GM19238 (cell line): ENCODE measurements around the gene MGA.

Experiments used
- DNase-seq: peaks from one replicate; pipeline ENCODE4 v3.0.0; 2011; ENCODE audit warnings: low spot score; ENCODE audit not compliant: insufficient read length

Gene MGA

DNA sequence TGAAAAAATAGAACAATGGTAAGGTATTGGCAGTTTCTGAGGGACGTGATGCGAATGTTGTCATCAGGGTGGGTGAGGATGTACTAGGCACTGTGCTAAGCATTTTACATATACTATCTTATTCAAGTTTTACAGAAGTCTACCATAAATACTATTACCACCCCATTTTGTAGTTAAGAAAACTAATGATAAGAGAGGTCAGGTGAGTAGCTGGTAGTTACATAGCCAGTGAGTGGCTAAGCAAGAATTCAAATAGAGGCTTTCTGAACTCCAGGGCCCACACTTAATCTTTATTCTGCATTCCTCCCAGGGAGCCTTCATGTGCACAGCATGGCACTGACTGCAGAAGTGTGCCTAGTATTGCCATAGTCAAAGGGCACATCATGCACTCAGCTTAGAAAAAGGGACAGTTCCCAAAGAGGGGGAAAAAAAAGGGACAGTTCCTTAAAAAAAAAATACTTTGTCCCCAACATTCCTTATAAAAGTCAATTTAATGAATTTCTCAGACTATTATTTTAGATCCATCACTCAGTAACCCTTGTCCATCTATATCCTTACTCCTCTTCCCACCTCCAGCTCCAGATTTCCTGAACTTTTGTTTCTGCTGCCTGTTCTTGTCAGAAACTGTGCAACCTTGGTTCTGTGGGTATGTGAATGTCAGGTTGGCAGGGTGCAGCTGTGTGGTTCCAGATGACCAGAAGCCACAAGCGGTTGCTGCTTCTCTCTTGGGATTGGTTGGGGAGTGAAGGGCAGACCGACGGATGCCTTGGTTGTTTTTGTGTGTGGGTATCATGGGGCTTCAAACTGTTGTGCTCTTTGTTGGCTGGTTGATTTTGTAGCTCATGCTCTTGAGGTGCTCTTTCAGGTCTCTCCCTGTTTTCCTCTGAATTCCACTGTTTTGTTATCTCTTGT, 122.4 kb downstream of the MGA start:
- no peak for DNase-seq

DNA sequence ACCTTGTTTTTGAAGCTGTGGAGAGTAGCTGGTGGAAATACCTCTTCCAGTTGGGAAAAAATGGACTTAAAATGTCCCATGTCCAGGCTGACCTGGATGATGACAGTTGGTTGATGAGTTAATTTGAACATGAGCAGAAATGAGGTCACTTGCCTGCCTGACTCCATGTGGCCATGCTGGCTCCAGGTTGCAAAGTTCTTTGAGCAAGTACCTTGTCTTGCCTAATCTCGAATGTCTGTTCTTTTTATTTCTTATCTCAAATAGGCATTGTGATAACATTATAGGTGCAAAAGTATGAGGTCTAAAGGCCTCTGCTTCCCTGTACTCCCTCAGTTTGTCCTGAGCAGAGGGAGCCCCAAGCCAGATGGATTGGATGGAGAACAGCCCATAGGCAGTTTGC, 123.1 kb downstream of the MGA start:
- no peak for DNase-seq

DNA sequence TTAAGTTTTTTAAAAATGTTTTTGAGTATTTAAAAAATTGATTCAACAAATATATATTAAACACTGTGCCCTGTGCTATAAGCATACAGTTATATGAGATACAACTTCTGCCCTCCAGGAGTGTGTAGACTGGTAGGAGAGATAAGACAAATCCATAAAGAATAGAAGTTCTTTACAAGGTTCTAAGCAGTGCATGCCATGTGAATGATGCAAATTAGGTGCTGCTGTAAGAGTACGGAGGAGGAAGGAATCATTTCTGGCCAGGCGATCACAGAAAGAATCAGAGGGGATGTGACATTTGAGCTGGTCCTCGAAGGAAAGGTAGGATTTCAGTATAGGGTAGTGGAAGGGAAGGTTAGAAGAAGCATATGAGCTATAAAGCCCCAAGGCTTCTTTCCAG, 128.1 kb downstream of the MGA start:
- DNase-seq = no peak

DNA sequence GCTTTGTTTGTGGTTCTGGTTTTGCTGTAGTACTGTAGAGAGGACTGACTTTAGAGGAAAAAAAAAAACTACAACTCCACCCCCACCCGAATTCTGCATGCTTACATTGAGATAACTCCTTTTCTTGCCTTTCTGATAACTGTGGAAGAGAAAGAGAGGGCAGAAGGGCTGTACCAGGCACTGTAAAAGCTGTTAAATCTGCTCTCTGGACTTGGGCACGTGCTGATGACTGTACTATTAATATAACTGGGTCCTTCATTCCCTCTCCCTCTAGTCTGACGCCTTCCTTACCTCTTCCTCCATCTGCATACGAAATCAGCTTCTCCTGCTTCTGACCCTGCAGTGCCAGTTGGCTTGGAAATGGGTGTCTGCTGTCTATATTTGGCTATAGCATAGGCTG, 129.0 kb downstream of the MGA start:
- no peak for DNase-seq

DNA sequence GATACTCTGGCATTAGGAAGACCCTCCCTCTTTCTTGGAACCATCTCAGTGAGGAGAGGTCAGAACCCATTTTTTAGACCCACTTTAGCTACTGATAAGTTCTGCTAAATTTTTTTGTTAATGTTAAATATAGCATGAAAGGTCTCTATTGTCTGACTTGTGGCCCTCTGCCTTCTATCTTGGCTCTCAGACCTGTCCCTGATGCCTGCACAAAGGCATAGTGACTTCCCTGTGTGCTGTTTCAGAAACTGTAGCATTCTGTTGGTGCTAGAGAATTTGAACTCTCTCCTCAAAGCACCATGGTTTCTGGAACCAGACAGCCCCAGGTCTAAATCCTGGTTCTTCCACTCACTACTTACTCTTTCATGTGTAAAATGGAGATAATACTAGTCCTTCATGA, 129.5 kb downstream of the MGA start:
- DNase-seq = no peak

DNA sequence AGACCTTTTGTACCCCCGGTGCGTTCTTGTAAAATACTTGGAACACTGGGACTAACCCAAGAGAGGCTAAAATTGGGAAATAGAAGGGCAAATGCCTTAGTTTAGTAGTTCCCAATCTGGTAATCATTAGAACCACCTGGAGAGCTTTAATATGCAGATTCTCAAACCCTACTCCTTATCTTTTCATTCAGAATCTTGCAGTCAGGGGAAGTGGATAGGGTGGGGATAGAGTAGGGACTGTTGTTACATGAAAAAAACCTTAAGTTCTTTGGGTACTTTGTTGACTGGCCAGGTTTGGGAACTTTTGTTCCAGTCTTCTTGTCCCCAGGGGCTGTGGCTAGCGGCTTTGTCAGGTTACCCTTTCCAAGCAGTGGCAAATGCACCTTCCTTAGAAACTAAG, 130.0 kb downstream of the MGA start:
- DNase-seq = no peak

DNA sequence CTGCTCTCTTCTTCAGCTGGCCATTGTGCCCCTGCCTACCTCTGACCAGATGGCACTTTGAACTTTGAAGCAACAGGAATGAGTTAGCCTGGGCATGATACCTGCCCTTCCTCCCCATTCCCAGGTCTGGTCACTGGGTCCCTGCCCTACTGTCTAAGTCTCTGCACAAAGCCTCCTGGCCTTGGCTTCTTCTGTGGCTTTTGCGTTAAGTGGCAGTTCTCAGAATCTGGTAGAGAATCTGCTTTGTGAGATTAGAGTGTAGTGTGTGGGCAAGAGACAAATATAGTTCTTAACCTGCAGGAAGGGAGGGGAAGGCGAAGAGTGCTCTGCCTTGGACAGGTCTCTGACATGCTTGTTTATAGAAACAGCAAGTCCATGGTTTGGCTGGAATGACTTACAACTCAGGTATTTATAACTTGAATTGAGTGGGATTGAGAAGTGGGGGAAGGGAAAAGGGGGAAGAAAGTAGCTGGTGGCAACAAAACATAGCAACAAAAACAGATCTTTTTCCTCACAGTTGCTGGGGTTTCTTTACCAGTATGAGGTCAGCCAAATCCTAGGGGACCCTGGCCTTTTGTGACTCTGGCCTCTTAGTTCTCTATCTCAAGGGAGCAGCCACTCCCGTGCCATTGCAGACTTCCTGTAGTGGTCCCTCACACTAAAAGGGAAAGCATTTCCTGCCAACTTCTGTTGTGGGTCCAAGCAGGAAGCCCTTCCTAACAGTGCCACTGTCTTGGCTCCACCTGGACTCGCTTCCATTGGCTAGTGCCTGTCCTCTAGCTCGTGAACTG, 130.7 kb downstream of the MGA start:
- DNase-seq = no peak

DNA sequence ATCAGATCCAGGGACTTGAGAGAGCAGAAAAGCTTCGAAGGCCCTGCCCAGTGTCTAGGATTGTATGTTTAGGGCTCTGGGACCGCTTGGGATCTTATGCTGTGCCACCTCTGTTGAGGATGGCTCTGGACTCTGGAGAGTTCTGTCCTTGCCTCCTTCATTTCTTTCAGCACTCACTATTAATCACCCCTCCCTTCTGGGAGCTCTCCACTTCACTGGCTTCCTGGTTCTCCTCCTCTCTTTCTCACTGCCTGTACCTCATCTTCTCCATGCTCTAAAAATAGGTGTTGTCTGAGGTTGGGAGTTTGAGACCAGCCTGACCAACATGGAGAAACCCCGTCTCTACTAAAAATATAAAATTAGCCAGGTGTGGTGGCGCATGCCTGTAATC, 131.3 kb downstream of the MGA start:
- DNase-seq = no peak

DNA sequence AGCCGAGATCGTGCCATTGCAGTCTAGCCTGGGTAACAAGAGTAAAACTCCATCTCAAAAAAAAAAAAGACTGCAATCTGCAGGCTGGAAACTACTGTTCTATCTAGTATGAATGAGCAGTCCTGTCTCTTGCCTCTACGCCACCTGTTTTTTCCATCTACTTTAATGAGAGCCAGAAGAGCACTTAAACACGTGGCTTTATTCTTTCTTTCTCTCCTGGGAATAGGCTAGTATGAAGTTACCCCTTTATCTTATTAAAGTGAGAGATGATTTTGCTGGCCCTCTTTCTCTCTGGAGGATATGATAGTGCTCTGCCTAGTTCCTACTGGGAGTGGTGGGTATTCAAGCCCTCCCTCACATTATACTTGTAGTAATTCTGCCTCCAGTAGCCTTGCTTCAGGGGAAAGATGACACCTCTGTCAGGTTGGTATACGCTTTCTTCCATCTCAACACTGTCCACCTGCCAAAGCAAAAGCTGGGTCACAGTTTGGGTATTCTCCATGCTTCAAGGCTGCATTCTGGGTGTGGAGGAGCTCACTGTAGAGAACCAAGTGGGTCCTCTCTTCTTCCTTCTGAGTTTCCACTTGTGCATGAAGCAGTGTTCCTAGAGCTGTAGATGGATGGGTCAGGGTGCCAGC, 131.9 kb downstream of the MGA start:
- DNase-seq = no peak

DNA sequence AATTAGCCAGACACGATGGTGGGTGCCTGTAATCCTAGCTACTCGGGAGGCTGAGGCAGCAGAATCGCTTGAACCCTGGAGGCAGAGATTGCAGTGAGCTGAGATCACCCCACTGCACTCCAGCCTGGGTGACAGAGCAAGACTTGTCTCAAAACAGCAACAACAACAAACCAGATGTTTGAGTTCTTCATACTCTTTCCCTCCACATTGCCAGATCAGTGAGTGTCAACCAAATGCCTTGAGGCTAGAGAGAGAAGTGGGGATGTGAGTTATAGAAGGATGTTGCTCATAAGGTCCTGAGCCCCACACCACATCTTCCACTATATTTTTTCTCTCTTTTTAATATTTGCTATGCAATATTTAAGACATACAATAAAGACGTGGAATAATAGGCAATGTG, 133.9 kb downstream of the MGA start:
- DNase-seq = no peak

DNA sequence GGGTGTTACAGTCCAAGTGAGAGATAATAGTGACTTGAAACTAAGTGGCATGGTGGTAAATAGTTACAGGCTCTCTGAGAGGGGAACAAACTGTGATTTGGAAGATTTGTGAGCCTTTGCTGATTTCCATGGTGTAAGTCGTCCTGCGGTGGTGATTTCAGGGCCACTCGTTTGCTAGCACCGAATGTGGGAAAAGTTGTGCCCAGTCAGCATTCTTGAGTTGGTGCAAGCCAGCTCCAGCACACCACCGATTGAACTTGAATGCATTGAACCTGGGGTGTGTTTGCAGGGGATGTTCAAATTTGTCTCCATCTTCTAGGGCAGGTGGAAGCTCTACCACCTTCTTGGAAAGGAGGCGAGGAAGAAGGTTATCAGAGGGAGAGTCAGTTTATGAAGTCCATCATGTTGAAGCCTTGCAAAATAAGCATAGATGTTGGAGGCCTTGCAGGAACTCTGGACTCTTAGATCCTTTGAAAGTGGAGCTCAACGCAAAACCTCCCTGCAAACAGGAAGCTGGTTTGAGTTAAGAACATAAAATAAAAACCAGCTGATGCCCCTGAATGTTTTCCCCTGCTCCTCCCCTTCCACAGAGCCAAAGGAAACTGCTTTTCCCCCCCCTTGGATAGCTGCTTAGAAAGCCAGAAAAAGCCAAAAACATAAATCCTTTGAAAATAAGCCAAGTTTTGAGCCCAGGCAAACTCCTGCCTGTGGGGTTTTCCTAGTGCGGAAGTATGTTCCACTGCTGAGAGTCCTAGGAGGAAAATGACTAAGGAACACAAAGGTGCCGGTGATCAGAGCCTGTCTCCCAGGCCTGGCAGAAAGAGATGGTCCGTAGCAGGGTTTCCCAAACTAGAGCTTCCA, 136.0 kb downstream of the MGA start:
- DNase-seq = no peak

DNA sequence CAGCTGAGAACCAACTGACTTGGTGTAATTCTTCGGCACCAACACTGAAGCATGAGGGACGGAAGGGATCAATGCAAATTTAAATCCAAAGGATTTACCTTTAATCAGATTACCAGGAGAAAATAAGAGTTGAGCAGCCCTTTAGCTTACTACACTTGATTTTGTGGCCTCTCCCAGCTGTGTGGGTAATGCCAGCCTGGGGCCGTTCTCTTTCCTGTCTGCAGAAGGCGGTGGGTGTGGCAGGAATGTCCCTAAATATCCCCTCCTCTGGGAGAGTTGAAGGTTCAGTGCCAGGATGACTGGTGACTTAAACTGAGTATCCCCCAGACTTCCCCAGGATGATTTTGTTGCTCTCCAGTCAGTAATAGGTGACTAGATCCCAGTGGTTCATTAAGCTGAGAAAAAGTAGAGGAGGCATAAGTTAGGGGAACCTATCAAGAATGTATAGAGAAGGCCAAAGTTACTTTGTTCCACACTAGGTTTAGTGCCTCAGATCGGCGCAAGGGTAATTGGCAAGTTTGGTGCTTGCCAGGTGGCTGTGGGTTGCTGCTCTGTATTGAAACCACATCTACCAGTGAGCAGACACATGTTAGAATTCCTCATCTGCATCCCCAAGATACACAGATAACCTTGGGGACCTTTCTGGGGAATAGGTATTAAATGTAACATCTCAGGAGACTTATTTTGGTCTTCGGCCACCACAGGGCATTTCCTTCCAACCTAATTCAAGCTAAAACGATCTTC, 137.2 kb downstream of the MGA start:
- DNase-seq = no peak

DNA sequence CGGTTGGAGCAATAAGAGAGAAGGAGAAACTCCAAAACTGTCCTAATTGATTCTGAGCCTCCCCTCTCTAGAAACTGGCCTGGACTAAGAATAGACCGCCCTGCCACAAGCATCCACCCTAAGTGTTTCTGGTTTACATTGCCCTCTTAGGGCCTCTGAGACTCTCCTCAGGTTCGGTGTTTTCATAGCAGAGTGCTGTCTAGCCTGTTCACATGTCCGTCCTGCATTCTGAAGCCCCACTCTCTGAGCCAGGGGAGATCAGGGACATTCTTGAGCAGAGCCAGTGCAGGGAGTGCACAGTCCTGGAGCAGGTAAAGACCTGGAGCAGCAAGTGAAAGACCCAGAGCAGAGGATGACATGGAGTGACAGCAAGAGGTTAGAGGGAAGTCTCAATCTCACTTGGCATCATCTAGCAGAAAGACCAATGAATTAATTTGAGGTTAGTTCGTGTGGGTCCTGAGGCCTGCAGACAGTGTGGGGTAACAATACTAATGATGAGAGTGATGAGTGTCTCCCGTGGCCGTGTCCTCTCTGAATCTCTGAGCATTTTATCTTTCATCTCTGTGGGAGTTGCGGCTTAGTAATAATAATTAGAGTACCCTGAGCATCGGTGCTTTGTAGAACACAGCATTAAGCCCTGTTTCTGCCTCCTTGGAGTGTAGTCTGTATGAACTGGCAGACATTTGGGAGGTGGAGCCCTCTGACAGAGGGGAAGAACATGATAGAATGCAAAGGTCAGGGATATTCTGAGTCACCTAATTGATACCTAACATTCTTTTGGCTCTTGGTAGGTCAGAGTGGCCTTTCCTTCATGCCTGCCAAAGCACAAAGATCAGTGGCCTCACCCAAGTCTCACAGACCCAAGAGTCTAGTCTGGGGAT, 138.6 kb downstream of the MGA start:
- no peak for DNase-seq

DNA sequence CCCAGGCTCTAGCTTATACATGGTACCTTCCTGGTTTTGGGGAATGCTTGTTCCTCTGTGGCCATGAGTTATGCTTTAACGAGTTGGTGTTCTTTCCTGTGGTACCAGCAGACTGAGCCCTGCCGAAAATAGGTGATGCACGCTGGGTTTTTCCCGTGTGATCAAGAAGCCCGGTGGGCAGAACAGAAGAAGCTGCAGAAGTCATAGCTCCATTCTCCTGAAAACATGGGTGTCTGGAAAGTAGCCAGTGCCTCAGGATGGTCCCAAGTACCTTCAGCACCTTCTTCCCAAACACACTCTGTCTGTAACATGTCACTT, 139.2 kb downstream of the MGA start:
- DNase-seq = no peak

DNA sequence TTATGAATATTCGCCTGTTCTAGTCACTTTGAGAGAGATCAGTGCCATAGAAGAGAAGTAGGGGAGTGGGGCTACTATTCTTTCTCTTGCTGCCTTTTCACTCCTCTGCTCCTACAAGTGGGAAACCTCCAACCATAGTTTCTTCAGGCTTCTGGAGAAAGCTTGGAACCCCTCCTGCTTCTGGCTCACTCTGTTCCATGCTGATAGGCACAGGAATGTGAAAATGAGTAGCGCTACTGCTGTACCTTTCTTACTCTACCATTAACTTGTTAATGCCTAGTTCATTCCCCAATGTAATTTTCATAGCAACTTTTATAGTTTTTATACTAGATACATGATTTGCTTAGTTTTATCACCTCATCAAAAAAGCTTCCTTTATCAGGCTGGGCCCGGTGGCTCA, 141.0 kb downstream of the MGA start:
- DNase-seq = no peak

DNA sequence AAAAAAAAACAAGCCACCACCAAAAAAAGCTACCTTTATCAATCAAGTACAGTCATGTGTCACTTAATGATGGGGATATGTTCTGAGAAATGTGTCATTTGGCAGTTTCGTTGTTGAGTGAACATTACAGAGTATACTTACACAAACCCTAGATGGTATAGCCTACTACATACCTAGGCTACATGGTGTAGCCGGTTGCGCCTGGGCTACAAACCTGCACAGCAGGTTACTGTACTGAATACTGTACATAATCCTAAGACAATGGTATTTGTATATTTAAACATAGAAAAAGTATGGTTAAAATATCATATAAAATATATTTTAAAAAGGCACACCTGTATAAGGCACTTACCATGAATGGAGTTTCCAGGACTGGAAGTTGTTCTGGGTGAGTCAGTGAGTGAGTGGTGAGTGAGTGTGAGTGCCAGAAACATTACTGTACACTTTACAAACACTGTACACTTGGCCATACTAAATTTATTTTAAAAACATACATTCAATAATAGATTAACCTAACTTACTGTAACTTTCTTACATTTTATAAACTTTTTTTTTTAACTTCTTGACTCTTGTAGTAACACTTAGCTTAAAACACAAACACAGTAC, 141.7 kb downstream of the MGA start:
- no peak for DNase-seq

DNA sequence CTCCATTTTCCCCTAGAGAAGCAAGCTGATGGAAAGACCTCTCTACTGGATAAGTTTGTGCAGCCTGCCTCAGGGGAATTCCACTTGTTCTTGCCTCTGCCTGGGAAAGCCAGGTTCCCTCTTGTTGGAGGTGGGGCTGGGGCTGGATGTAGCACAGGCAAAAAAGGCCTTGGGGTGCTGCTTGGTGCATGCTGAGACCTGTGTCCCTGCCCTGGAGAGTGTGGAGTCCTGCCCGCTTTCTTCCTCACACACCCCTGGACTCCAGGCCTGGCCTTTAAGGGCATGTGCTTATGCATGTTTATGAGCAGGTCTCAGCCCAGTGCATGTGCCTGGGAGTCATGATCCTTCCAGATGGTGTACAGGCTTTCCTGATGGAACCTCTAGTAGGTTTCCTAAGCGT, 144.2 kb downstream of the MGA start:
- no peak for DNase-seq

DNA sequence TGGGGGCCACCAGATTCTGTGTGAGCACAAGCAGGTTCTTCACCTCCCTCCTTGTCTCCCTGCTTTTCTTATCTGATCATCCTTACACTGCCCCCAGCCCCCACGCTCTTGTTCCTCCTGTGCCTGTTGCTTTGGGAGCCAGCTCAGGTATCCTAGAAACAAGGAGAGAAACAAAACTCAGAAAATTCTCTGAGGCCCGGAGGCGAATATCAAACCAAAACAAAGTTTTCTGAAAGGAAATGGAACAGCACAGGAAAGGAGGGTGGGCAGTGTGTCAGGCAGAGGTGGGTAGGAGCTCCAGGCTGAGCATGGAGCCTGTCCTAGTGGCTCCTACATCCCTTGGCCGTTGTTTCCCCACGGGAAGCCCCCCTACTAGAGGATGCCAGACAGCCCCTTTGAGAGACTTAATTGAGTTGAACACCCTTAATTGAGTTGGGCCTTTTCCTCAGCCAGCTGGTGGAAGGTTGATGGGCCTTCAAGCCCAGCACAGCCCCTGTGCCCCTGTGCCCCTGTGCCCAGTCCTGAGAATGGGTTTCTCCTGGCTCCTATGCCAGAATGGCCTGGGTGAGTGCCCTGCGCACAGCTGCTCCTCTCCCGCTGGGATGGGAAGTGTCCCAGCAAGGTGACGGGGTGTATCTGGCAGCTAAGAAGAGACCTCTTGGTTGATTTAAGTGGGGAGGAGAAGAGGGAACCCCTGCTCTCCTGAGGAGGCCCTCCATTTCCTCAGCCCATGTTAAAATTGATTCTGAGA, 144.9 kb downstream of the MGA start:
- DNase-seq = no peak

DNA sequence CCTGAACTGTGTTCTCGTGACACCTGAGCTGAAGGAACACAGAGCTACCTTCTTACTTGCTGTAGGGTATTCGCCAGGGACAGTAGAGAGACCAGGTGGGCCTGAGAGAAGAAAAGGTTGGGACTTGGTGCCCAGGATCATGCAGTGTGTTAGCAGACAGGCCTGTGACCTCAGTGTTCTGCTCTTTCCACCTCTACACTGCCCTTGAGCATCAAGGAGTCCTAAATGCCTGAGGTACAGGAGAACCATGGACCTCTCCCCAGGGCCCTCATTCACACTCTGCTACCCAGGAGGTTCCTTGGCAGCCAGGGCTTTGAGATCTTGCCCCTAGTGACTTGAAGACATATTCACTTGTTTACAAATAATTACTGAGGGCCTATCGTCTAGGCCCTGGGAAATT, 145.5 kb downstream of the MGA start:
- DNase-seq = no peak
